Measurements from ENCODE around the gene ERMP1.
"Not testable (repeated sequence)": the region's sequence is repeated elsewhere in the genome, so short reads cannot be mapped to it uniquely, and the experiment has no call there.

Gene ERMP1

GRCh38 chr9:5832538-5833529 is at the start of gene ERMP1:
ERMP1 (minus strand) TSS chr9:5833117; CDS start chr9:5833027, 90 bp downstream.
- DNase-seq = peak; percentile 90

- not testable (repeated sequence) for DNase-seq
Measured at GRCh38 chr9:5882244-5883012, 49.5 kb upstream of the ERMP1 start.

GRCh38 chr9:5879419-5880181 is 46.7 kb upstream of the ERMP1 start:
- DNase-seq = no peak

GRCh38 chr9:5876711-5877110 is 43.8 kb upstream of the ERMP1 start:
- DNase-seq = no peak

GRCh38 chr9:5876026-5876425 is 43.1 kb upstream of the ERMP1 start:
- no peak for DNase-seq

GRCh38 chr9:5874048-5874447 is 41.1 kb upstream of the ERMP1 start:
- no peak for DNase-seq

- DNase-seq = no peak
Measured at GRCh38 chr9:5873439-5873838, 40.5 kb upstream of the ERMP1 start.

GRCh38 chr9:5872511-5872910 is 39.6 kb upstream of the ERMP1 start:
- DNase-seq = no peak

- DNase-seq = no peak
Measured at GRCh38 chr9:5871785-5872184, 38.9 kb upstream of the ERMP1 start.

GRCh38 chr9:5870691-5871090 is 37.8 kb upstream of the ERMP1 start:
- DNase-seq = no peak

- DNase-seq = no peak
Measured at GRCh38 chr9:5870020-5870339, 37.1 kb upstream of the ERMP1 start.

GRCh38 chr9:5869315-5870019 is 36.5 kb upstream of the ERMP1 start:
- no peak for DNase-seq

- no peak for DNase-seq
Measured at GRCh38 chr9:5868235-5868634, 35.3 kb upstream of the ERMP1 start.

- no peak for DNase-seq
Measured at GRCh38 chr9:5866685-5867084, 33.8 kb upstream of the ERMP1 start.

- DNase-seq = no peak
Measured at GRCh38 chr9:5866272-5866671, 33.4 kb upstream of the ERMP1 start.

- no peak for DNase-seq
Measured at GRCh38 chr9:5864446-5864845, 31.5 kb upstream of the ERMP1 start.

GRCh38 chr9:5863092-5863746 is 30.3 kb upstream of the ERMP1 start:
- no peak for DNase-seq

GRCh38 chr9:5858833-5859232 is 25.9 kb upstream of the ERMP1 start:
- no peak for DNase-seq

GRCh38 chr9:5857928-5858327 is 25.0 kb upstream of the ERMP1 start:
- DNase-seq = no peak

GRCh38 chr9:5854063-5854790 is 21.3 kb upstream of the ERMP1 start:
- no peak for DNase-seq

GRCh38 chr9:5853617-5854016 is 20.7 kb upstream of the ERMP1 start:
- DNase-seq = no peak

All from NCI-H1105 treated with DMSO at 0.1 percent for 48 hours (cell line).